ENCODE data around the gene NEURL1B.

DNA sequence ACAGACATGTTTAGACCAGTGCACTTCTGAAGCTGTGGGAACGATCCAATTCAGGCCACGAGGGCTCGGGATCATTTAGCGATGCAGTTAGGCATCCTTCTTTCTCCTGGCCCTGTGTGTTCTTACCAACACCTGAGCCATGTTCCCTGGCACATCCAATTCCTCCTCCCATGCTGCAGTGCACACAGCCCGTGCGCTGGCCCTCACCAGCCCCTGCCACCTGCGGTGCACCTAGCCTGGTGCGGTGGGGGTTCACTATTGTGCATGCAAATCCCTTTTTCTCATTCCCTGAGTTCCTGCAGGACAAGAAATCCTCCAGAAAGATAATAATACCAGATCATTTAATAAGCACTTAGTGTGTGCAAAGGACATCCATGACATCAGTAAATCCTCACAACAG is 53.5 kb downstream of the NEURL1B start:
- TF ChIP-seq, protein P1, sequence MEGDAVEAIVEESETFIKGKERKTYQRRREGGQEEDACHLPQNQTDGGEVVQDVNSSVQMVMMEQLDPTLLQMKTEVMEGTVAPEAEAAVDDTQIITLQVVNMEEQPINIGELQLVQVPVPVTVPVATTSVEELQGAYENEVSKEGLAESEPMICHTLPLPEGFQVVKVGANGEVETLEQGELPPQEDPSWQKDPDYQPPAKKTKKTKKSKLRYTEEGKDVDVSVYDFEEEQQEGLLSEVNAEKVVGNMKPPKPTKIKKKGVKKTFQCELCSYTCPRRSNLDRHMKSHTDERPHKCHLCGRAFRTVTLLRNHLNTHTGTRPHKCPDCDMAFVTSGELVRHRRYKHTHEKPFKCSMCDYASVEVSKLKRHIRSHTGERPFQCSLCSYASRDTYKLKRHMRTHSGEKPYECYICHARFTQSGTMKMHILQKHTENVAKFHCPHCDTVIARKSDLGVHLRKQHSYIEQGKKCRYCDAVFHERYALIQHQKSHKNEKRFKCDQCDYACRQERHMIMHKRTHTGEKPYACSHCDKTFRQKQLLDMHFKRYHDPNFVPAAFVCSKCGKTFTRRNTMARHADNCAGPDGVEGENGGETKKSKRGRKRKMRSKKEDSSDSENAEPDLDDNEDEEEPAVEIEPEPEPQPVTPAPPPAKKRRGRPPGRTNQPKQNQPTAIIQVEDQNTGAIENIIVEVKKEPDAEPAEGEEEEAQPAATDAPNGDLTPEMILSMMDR (IDR thresholded peaks at IDR 0.05) = no peak
- no peak for TF ChIP-seq POLR2A (IDR thresholded peaks at IDR 0.05)
